Activated T-helper 1 cell treated with anti-CD3 and anti-CD28 coated beads, Interleukin-12 subunit alpha, Interleukin-12 subunit beta, Interleukin-2, Interleukin-4 antibody, amounts not matched to agents 30 ng/mL and 10 ng/mL and 1 ng/mL, durations not matched to agents 14 hours and 24 hours and 36 hours (primary cell): ENCODE measurements around the gene MMP20. TPM values are rescaled to one million over a fixed set of nuclear protein-coding genes. Genes with fewer than 3 reads are reported as not detected.

Experiments used
- DNase-seq: peaks from one replicate; pipeline ENCODE4 v3.0.0; 2021; ENCODE audit warnings: low spot score
- H3K27ac Mint-ChIP-seq: one replicate; pipeline ENCODE4 v1.8.0; 2021; ENCODE audit warnings: mild to moderate bottlenecking, mixed read lengths
- H3K27me3 Mint-ChIP-seq: one replicate; pipeline ENCODE4 v1.8.0; 2022; ENCODE audit warnings: mild to moderate bottlenecking, moderate library complexity, mixed read lengths; ENCODE audit not compliant: insufficient read depth
- H3K36me3 Mint-ChIP-seq: one replicate; pipeline ENCODE4 v1.8.0; 2021; ENCODE audit warnings: low read depth, mixed read lengths
- H3K4me1 Mint-ChIP-seq: one replicate; pipeline ENCODE4 v1.8.0; 2021; ENCODE audit warnings: low read depth, mixed read lengths
- H3K4me3 Mint-ChIP-seq: one replicate; pipeline ENCODE4 v1.8.0; 2021; ENCODE audit warnings: mild to moderate bottlenecking, moderate library complexity, mixed read lengths
- H3K9me3 Mint-ChIP-seq: one replicate; pipeline ENCODE4 v1.8.0; 2021; ENCODE audit warnings: mixed read lengths
- intact Hi-C: fragments of 100-400 bp; cut with micrococcal nuclease; formaldehyde crosslinking; loops from one replicate; pipeline ENCODE4 v1.15.1; 2024
- total RNA-seq: library from RNA; stranded (reverse); gene quantifications from 2 replicates; pipeline ENCODE4 v1.2.3, GENCODE V29; 2022

MMP20 gene
- total RNA-seq, 1 donor from 2014 or later: not detected

GRCh38 chr11:102581066-102581465 is 44.1 kb downstream of the MMP20 start:
- Mint-ChIP-seq H3K27me3 (no peaks in the 10 kb centered on the region), H3K36me3 (peaks cover 3% of the 10 kb centered on the region), H3K4me1 (peaks cover 49% of the 10 kb centered on the region), H3K27ac (no peak overlapping the region), H3K4me3 (no peak overlapping the region), H3K9me3 (peaks cover 22% of the 10 kb centered on the region)
- no peak for DNase-seq
- intact Hi-C loops: no loop called here

GRCh38 chr11:102580185-102580951 is 44.8 kb downstream of the MMP20 start:
- Mint-ChIP-seq H3K4me3 (no peak overlapping the region), H3K36me3 (peaks cover 3% of the 10 kb centered on the region), H3K9me3 (peaks cover 22% of the 10 kb centered on the region), H3K27ac (peak overlapping the region; percentile 32), H3K27me3 (no peaks in the 10 kb centered on the region), H3K4me1 (peaks cover 56% of the 10 kb centered on the region)
- DNase-seq: no peak
- intact Hi-C loops: no loop called here

- Mint-ChIP-seq H3K27me3 (no peaks in the 10 kb centered on the region), H3K9me3 (peaks cover 14% of the 10 kb centered on the region), H3K36me3 (peaks cover 4% of the 10 kb centered on the region), H3K4me1 (peaks cover 46% of the 10 kb centered on the region), H3K4me3 (no peak overlapping the region), H3K27ac (no peak overlapping the region)
- DNase-seq: no peak
- intact Hi-C loops: loop anchor here (1.0 to 5.0 kb wide), 5 partner anchors 12 to 910 kb away; no protein-coding TSS in a partner anchor
Observed at GRCh38 chr11:102577723-102578122, 47.4 kb downstream of the MMP20 start.

GRCh38 chr11:102577182-102577581 is 48.0 kb downstream of the MMP20 start:
- DNase-seq: no peak
- H3K4me1 Mint-ChIP-seq: peaks cover 46% of the 10 kb centered on the region
- peaks cover 4% of the 10 kb centered on the region for H3K36me3 Mint-ChIP-seq
- H3K27me3 Mint-ChIP-seq: no peaks in the 10 kb centered on the region
- peak overlapping the region; percentile 2 for H3K27ac Mint-ChIP-seq
- H3K4me3 Mint-ChIP-seq: no peak overlapping the region
- H3K9me3 Mint-ChIP-seq: peaks cover 19% of the 10 kb centered on the region
- intact Hi-C loops: loop anchor here (1.0 to 5.0 kb wide), 5 partner anchors 12 to 910 kb away; no protein-coding TSS in a partner anchor

GRCh38 chr11:102576350-102576749 is 48.8 kb downstream of the MMP20 start:
- Mint-ChIP-seq H3K4me3 (no peak overlapping the region), H3K9me3 (peaks cover 27% of the 10 kb centered on the region), H3K4me1 (peaks cover 43% of the 10 kb centered on the region), H3K27me3 (no peaks in the 10 kb centered on the region), H3K27ac (no peak overlapping the region), H3K36me3 (peaks cover 4% of the 10 kb centered on the region)
- no peak for DNase-seq
- intact Hi-C loops: loop anchor here (5.0 kb wide), 1 partner anchor 911 kb away; no protein-coding TSS in a partner anchor

- no peak for DNase-seq
- no peak overlapping the region for H3K4me3 Mint-ChIP-seq
- peaks cover 4% of the 10 kb centered on the region for H3K36me3 Mint-ChIP-seq
- intact Hi-C loops: loop anchor here (5.0 kb wide), 1 partner anchor 912 kb away; no protein-coding TSS in a partner anchor
- H3K4me1 Mint-ChIP-seq: peaks cover 30% of the 10 kb centered on the region
- H3K9me3 Mint-ChIP-seq: peaks cover 27% of the 10 kb centered on the region
- H3K27me3 Mint-ChIP-seq: no peaks in the 10 kb centered on the region
- no peak overlapping the region for H3K27ac Mint-ChIP-seq
Observed at GRCh38 chr11:102575012-102575411, 50.1 kb downstream of the MMP20 start.

- peaks cover 37% of the 10 kb centered on the region for H3K9me3 Mint-ChIP-seq
- no peak overlapping the region for H3K4me3 Mint-ChIP-seq
- peaks cover 26% of the 10 kb centered on the region for H3K4me1 Mint-ChIP-seq
- no peak overlapping the region for H3K27ac Mint-ChIP-seq
- peaks cover 10% of the 10 kb centered on the region for H3K36me3 Mint-ChIP-seq
- DNase-seq: no peak
- no peaks in the 10 kb centered on the region for H3K27me3 Mint-ChIP-seq
- intact Hi-C loops: no loop called here
Observed at GRCh38 chr11:102573851-102574250, 51.3 kb downstream of the MMP20 start.

- peaks cover 10% of the 10 kb centered on the region for H3K36me3 Mint-ChIP-seq
- H3K4me3 Mint-ChIP-seq: no peak overlapping the region
- H3K9me3 Mint-ChIP-seq: peaks cover 45% of the 10 kb centered on the region
Observed at GRCh38 chr11:102572554-102573220, 52.4 kb downstream of the MMP20 start.

GRCh38 chr11:102568851-102569250 is 56.3 kb downstream of the MMP20 start:
- no peak overlapping the region for H3K27ac Mint-ChIP-seq
- H3K4me1 Mint-ChIP-seq: peaks cover 3% of the 10 kb centered on the region
- peaks cover 13% of the 10 kb centered on the region for H3K36me3 Mint-ChIP-seq
- intact Hi-C loops: loop anchor here (10.0 kb wide), 2 partner anchors 466 to 654 kb away; partner anchors contain the start of genes ANGPTL5 and CEP126
- no peak for DNase-seq
- H3K27me3 Mint-ChIP-seq: peaks cover 7% of the 10 kb centered on the region
- H3K4me3 Mint-ChIP-seq: no peak overlapping the region
- peaks cover 45% of the 10 kb centered on the region for H3K9me3 Mint-ChIP-seq

More at GRCh38 chr11:102572554-102573220, 52.4 kb downstream of the MMP20 start:
- peaks cover 2% of the 10 kb centered on the region for H3K27me3 Mint-ChIP-seq
- H3K4me1 Mint-ChIP-seq: peaks cover 23% of the 10 kb centered on the region
- H3K27ac Mint-ChIP-seq: no peak overlapping the region
- intact Hi-C loops: no loop called here
- no peak for DNase-seq

- intact Hi-C loops: loop anchor here (10.0 kb wide), 2 partner anchors 469 to 651 kb away; partner anchors contain the start of genes ANGPTL5 and CEP126
- Mint-ChIP-seq H3K9me3 (peaks cover 31% of the 10 kb centered on the region), H3K27ac (no peak overlapping the region), H3K4me1 (peaks cover 27% of the 10 kb centered on the region), H3K4me3 (no peak overlapping the region), H3K36me3 (peaks cover 11% of the 10 kb centered on the region), H3K27me3 (peaks cover 7% of the 10 kb centered on the region)
- no peak for DNase-seq
Observed at GRCh38 chr11:102566112-102566511, 59.0 kb downstream of the MMP20 start.

GRCh38 chr11:102564110-102564509 is 61.0 kb downstream of the MMP20 start:
- intact Hi-C loops: loop anchor here (1.0 to 10.0 kb wide), 9 partner anchors 13 to 649 kb away; partner anchors contain the start of genes ANGPTL5, BIRC2, BIRC3 and CEP126
- peaks cover 23% of the 10 kb centered on the region for H3K9me3 Mint-ChIP-seq
- H3K36me3 Mint-ChIP-seq: peaks cover 7% of the 10 kb centered on the region
- H3K4me1 Mint-ChIP-seq: peaks cover 47% of the 10 kb centered on the region
- no peak for DNase-seq
- H3K4me3 Mint-ChIP-seq: no peak overlapping the region
- peaks cover 8% of the 10 kb centered on the region for H3K27me3 Mint-ChIP-seq
- no peak overlapping the region for H3K27ac Mint-ChIP-seq

- peaks cover 5% of the 10 kb centered on the region for H3K36me3 Mint-ChIP-seq
- peaks cover 6% of the 10 kb centered on the region for H3K27me3 Mint-ChIP-seq
- peak overlapping the region; percentile 50 for H3K27ac Mint-ChIP-seq
- DNase-seq: no peak
- intact Hi-C loops: loop anchor here (2.0 to 10.0 kb wide), 5 partner anchors 51 to 647 kb away; partner anchors contain the start of genes ANGPTL5, BIRC3, CEP126 and TMEM123
- H3K9me3 Mint-ChIP-seq: peaks cover 6% of the 10 kb centered on the region
- peak overlapping the region; percentile 52 for H3K4me3 Mint-ChIP-seq
- H3K4me1 Mint-ChIP-seq: peaks cover 50% of the 10 kb centered on the region
Observed at GRCh38 chr11:102561636-102562035, 63.5 kb downstream of the MMP20 start.
